GM15510 (cell line): Measurements from ENCODE around the gene SRGAP1.

Experiments used
- POLR2A ChIP-seq: IDR thresholded peaks from 3 replicates; pipeline ENCODE4 v1.6.1; 2011; ENCODE audit warnings: borderline replicate concordance; ENCODE audit not compliant: insufficient read length; ENCODE audit errors: extremely low read depth

The SRGAP1 gene

DNA sequence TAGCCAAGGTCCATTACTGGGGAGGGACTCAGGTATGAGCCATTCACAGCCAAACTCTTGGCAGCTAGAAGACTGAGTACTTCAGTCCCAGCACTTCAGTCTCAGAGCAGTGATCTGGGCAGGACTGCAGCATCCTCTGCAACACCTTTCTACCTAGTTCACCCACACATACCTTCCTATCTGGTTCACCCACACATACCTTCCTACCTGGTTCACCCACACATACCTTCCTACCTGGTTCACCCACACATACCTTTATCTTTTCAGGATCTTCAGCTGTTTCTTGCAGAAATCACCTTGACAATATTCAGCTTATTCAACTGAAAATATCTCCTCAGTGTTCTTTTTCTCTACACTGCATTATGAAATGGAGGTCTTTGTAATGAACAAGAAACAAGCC, 101.3 kb downstream of the SRGAP1 start:
- no peak for TF ChIP-seq POLR2A

DNA sequence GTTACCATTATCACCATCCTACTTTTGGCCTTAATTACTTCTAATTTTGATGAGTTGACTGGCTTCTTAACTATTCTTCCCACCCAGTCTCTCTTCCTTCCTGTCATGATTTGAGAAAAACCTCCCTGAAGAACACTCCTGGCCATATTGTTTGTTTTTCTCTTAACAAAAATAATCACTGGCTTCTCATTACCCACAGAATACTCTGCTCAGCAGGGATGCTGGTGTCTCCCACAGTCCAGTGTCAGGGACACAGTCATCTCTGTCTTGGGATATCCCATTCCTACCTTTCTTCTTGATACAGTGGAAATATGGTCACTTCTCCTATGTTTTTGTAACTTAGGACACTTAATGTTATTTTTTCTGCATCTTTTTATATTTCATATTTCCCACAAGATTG, 103.7 kb downstream of the SRGAP1 start:
- no peak for TF ChIP-seq POLR2A

- TF ChIP-seq POLR2A, result no peak
Observed at GRCh38 chr12:63949902-63950301, 105.4 kb downstream of the SRGAP1 start.

GRCh38 chr12:63952995-63953394, 108.5 kb downstream of the SRGAP1 start:
- no peak for TF ChIP-seq POLR2A

DNA sequence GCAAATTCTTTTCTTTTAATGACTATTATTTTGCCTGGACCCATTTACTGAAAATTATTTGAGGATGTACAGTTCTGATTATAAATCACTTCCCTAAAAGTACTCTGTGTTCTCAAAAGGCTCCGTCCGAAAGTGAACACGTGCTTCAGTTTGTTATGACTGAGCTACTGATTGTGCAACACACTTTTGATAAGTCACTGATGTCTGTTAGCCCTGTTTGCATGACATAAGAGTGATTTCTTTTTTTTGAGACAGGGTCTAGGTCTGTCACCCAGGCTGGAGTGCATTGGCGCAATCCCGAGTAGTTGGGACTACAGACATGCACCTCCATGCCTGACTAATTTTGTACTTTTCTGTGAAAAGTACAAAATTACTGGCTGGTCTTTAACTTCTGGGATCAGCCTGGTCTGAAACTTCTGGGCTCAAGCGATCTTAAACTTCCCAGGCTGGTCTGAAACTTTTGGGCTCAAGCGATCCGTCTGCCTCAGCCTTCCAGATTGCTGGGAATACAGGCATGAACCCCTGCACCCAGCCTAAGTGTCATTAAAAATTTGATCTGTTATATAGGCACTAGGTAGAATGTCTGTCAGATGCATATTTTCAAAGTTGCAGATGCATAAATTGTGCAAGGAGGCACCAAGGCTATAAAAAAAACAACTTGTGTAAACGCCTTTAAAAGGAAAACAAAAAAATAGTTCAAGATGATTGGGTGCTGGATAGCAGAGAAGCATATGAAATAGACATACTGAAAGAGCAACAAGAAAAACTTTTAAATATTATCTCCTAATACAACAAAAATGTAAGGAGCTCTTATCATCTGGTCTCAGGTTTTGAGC, 111.5 kb downstream of the SRGAP1 start:
- TF ChIP-seq POLR2A, result no peak

DNA sequence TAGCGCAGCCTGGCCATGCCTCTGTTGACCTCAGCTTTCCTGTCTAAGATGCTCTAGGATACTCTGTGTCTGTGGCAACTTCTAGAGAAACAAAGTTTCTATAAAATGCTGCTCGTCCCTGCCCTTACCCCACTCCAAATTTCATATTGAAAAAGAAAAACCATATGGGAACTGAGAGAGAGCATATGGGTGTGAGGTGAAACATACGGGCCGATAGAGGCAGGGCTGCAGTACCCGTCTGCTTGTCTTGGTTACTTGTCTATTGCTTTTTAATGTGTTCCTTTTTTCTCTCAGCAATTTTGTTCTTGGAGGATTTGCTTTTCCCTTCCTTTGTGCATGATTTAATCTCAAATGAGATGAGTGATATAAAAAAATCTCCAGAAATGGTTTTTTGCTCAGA, 113.0 kb downstream of the SRGAP1 start:
- TF ChIP-seq POLR2A, result no peak

GRCh38 chr12:63958876-63959580, 114.5 kb downstream of the SRGAP1 start:
- TF ChIP-seq POLR2A, result no peak

DNA sequence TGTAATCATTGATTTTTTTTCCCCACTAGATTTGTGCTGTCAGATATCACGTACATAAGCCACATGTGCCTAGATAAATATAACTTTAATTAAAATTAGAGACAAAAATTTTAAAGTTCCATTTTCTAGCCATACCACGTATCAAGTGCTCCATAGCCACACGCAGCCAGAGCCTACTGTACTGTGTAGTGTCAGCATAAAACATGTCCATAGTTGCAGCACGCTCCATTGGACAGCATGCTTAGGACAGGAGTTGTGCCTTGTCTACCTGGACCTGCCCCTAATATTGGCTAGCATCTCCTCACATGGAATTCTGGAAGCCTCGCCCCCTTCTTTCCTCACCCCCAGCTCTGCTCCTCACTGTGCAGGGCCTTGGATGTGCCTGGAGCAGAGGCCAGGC, 116.5 kb downstream of the SRGAP1 start:
- no peak for TF ChIP-seq POLR2A

DNA sequence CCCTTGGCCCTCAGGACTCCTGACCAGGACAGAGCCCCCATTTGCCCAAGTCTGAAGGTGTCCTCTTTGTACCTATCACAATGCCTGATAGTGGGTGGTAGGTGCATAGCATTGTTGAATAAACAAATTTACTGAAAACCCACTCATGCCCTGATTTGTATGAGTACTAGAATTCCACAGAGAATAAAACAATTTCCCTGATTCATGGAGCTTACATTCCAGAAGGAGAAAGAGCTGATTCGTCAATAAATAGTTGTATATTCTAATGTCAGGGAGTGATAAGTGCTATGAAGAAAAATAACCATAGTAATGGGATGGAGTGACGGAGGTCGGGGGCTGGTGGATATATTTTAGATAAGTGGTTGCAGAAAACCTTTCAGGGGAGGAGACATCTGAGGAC, 117.0 kb downstream of the SRGAP1 start:
- TF ChIP-seq POLR2A, result no peak

- TF ChIP-seq POLR2A, result no peak
Observed at GRCh38 chr12:63963868-63964267, 119.4 kb downstream of the SRGAP1 start.

DNA sequence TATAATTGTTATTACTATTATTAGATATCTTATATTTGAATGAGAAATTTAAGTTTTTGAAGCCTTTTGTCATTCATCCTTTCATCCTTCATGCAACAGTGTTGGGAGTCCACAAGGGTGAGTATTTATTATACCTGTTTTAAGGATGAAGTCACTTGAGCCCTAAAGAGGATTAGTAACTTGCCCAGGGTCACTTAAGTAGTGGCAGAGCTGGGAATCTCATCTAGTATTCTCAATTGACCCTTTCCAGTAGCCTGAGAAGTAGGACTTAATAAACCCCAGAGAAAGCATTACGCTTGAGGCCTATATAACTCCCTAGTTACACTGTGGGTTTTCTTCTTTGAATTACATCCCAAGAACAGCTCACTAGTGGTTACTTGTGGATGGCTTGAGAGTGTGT, 119.8 kb downstream of the SRGAP1 start:
- no peak for TF ChIP-seq POLR2A

- no peak for TF ChIP-seq POLR2A
Observed at GRCh38 chr12:63965936-63966605, 121.6 kb downstream of the SRGAP1 start.

DNA sequence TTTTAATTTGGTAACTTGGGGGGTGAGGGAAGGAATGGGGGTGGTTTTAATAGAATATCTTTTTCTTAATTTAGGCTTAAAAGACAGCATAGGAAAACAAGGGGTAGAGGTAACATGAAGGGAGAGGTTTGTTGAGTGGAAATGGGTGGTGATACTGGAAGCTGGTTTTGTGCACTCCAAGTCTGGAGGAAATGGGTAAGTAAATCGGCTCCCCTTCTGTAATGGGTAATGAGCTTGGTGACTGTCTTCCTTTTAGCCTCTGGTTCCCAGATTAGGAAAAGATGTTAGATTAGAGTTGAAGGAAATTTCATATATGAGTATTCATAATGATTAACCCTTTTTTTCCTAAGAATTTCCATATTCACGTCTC, 122.1 kb downstream of the SRGAP1 start:
- no peak for TF ChIP-seq POLR2A

DNA sequence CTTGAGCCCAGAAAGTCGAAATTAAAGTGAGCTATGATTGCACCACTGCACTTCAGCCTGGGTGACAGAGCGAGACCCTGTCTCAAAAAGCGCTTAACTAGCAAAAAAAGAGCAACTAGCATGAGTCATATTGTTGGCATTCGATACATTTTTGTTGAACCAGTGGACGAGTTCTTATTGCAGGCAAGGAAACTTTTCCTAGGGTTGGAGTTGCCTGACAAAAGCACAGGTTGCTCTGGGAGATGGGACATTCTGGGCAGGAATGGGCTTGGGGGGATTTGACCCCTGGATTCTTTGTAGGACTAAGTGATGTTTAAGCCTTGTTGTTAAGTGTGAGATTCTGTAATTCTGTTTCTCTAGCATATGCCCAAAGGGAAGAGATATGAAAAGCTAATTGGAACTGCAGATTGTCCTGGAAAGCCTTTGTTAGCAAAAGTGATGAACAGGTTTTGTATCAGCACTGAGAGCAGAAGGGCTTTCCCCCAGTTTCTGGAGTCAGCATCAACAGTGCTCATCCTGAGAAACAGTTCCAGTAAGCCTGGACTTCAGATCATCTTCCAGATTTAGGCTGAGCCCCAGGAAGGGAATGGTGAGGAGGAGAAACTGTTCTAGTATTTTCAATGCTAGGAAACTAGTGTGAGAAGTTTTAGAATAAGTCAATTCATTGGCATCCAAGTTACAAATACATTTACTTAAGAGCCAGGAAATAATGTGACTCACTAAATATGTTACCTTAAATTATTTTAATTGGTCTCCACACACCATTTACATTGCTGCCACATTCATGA, 123.1 kb downstream of the SRGAP1 start:
- TF ChIP-seq POLR2A, result no peak

- TF ChIP-seq POLR2A, result no peak
Observed at GRCh38 chr12:63968673-63969072, 124.2 kb downstream of the SRGAP1 start.
